ENCODE results near the gene EIF3J.

GRCh38 chr15:44606740-44607139, 69.8 kb downstream of the EIF3J start:
- TF ChIP-seq CTCF (IDR thresholded peaks at IDR 0.05; ENCODE audit: poor library complexity) (no peak), EZH2 (IDR thresholded peaks at IDR 0.05; ENCODE audit: borderline replicate concordance) (no peak), EZH2phosphoT487 (IDR thresholded peaks at IDR 0.05; ENCODE audit: low read depth, severe bottlenecking, unreplicated experiment) (no peak)
